ENCODE data around the gene LY6G6F. TPM values are rescaled to one million over a fixed set of nuclear protein-coding genes. Genes with fewer than 3 reads are reported as not detected.

The LY6G6F gene
- total and polyA plus RNA-seq, 2 of the 13 experiments (the other 11 are each of a cell fraction or from before 2014, with no cell fraction given), result not detected

- TF ChIP-seq ZNF672 (CRISPR knock-in tag; IDR thresholded peaks at IDR 0.05) (no peak), ZNF768 (CRISPR knock-in tag; IDR thresholded peaks at IDR 0.05) (no peak), FLYWCH1 (CRISPR knock-in tag; IDR thresholded peaks at IDR 0.05) (no peak), ZNF720 (CRISPR knock-in tag; IDR thresholded peaks at IDR 0.05) (no peak), NFRKB (IDR thresholded peaks at IDR 0.05) (no peak), ZNF30 (CRISPR knock-in tag; IDR thresholded peaks at IDR 0.05) (no peak), FOXJ3 (CRISPR knock-in tag; IDR thresholded peaks at IDR 0.05; ENCODE audit: borderline replicate concordance) (peak; percentile 68), ZNF639 (CRISPR knock-in tag; conservative IDR thresholded peaks at IDR 0.05) (0 out of 2 replicates have a peak, but pooled peaks have one; percentile 19), SALL2 (CRISPR knock-in tag; IDR thresholded peaks at IDR 0.05) (0 out of 2 replicates have a peak, but pooled peaks have one; percentile 53), SMARCE1 (IDR thresholded peaks at IDR 0.05; ENCODE audit: borderline replicate concordance) (no peak), KDM1A (CRISPR knock-in tag; IDR thresholded peaks at IDR 0.05) (0 out of 2 replicates have a peak, but pooled peaks have one; percentile 7), IKZF5 (CRISPR knock-in tag; IDR thresholded peaks at IDR 0.05) (peak; percentile 85), ZBTB21 (CRISPR knock-in tag; IDR thresholded peaks at IDR 0.05) (no peak), ZBTB1 (CRISPR knock-in tag; IDR thresholded peaks at IDR 0.05; ENCODE audit: borderline replicate concordance) (no peak), POLR2AphosphoS2 (IDR thresholded peaks at IDR 0.05; ENCODE audit: low read depth, low read length) (peak; percentile 79; the same call in 1 of the 2 replicates), BORCS8-MEF2B (CRISPR knock-in tag; IDR thresholded peaks at IDR 0.05) (0 out of 2 replicates have a peak, but pooled peaks have one; percentile 41), PHF21A (CRISPR knock-in tag; IDR thresholded peaks at IDR 0.05) (peak; percentile 90)
- TF ChIP-seq, protein P1, sequence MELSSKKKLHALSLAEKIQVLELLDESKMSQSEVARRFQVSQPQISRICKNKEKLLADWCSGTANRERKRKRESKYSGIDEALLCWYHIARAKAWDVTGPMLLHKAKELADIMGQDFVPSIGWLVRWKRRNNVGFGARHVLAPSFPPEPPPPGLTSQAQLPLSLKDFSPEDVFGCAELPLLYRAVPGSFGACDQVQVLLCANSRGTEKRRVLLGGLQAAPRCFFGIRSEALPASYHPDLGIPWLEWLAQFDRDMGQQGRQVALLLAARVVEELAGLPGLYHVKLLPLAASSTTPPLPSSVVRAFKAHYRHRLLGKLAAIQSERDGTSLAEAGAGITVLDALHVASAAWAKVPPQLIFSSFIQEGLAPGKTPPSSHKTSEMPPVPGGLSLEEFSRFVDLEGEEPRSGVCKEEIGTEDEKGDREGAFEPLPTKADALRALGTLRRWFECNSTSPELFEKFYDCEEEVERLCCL (CRISPR knock-in tag; IDR thresholded peaks at IDR 0.05; ENCODE audit: borderline replicate concordance), result no peak
- TF ChIP-seq, protein P2, sequence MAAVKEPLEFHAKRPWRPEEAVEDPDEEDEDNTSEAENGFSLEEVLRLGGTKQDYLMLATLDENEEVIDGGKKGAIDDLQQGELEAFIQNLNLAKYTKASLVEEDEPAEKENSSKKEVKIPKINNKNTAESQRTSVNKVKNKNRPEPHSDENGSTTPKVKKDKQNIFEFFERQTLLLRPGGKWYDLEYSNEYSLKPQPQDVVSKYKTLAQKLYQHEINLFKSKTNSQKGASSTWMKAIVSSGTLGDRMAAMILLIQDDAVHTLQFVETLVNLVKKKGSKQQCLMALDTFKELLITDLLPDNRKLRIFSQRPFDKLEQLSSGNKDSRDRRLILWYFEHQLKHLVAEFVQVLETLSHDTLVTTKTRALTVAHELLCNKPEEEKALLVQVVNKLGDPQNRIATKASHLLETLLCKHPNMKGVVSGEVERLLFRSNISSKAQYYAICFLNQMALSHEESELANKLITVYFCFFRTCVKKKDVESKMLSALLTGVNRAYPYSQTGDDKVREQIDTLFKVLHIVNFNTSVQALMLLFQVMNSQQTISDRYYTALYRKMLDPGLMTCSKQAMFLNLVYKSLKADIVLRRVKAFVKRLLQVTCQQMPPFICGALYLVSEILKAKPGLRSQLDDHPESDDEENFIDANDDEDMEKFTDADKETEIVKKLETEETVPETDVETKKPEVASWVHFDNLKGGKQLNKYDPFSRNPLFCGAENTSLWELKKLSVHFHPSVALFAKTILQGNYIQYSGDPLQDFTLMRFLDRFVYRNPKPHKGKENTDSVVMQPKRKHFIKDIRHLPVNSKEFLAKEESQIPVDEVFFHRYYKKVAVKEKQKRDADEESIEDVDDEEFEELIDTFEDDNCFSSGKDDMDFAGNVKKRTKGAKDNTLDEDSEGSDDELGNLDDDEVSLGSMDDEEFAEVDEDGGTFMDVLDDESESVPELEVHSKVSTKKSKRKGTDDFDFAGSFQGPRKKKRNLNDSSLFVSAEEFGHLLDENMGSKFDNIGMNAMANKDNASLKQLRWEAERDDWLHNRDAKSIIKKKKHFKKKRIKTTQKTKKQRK (IDR thresholded peaks at IDR 0.05; ENCODE audit: low read length), result no peak
These were observed 30.8 kb downstream of the LY6G6F start (continued) for GRCh38 chr6:31737315-31737990.
